ENCODE measurements around the gene USP40.

The USP40 gene

GRCh38 chr2:233451950-233452349, 114.6 kb downstream of the USP40 start:
- no peak overlapping the region for H3K4me3 ChIP-seq (ENCODE audit: low read length)
- H3K56ac ChIP-seq (ENCODE audit: low read length): no peak overlapping the region
- no peak overlapping the region for H2AK5ac ChIP-seq (ENCODE audit: low read length)
- H3K27me3 ChIP-seq (ENCODE audit: insufficient read depth, low read length, poor library complexity): no peaks in the 10 kb centered on the region
- peaks cover 2% of the 10 kb centered on the region for H3K36me3 ChIP-seq (ENCODE audit: control insufficient read depth, insufficient read depth, low read length)
- H2BK120ac ChIP-seq (ENCODE audit: low read depth, low read length): no peak overlapping the region
- no peaks in the 10 kb centered on the region for H3K79me2 ChIP-seq (ENCODE audit: control insufficient read depth, insufficient read depth, low read length)
- H4K5ac ChIP-seq (ENCODE audit: low read length): no peak overlapping the region
- no peak overlapping the region for H3K4ac ChIP-seq (ENCODE audit: low read depth, low read length)
- no peaks in the 10 kb centered on the region for H3K79me1 ChIP-seq (ENCODE audit: low read length)
- no peak overlapping the region for H2BK15ac ChIP-seq (replicated peaks; ENCODE audit: low read depth)
- H3K23ac ChIP-seq (ENCODE audit: low read length): no peak overlapping the region
- no peak overlapping the region for H3K9ac ChIP-seq (ENCODE audit: low read length)
- no peak overlapping the region for H3K4me2 ChIP-seq (ENCODE audit: low read length)
- H4K8ac ChIP-seq (ENCODE audit: low read depth, low read length): no peak overlapping the region
- WGBS (ENCODE audit: extremely low coverage, insufficient coverage, low lambda C conversion rate): no CpG with 5 or more reads among the region's 9 CpGs
- no peak for DNase-seq
- no peak overlapping the region for H3K27ac ChIP-seq (ENCODE audit: low read depth, low read length)
- no peak overlapping the region for H3K18ac ChIP-seq (ENCODE audit: low read length)
- H3K4me1 ChIP-seq (ENCODE audit: control insufficient read depth, low read depth, low read length): peaks cover 2% of the 10 kb centered on the region
- H2BK5ac ChIP-seq (ENCODE audit: low read length): no peak overlapping the region

- Histone ChIP-seq H3K79me2 (ENCODE audit: control insufficient read depth, insufficient read depth, low read length) (no peaks in the 10 kb centered on the region), H3K9ac (ENCODE audit: low read length) (no peak overlapping the region), H4K5ac (ENCODE audit: low read length) (no peak overlapping the region), H3K36me3 (ENCODE audit: control insufficient read depth, insufficient read depth, low read length) (peaks cover 2% of the 10 kb centered on the region), H3K4me2 (ENCODE audit: low read length) (no peak overlapping the region), H4K8ac (ENCODE audit: low read depth, low read length) (no peak overlapping the region), H2BK15ac (replicated peaks; ENCODE audit: low read depth) (no peak overlapping the region), H3K4ac (ENCODE audit: low read depth, low read length) (no peak overlapping the region), H3K27ac (ENCODE audit: low read depth, low read length) (no peak overlapping the region), H3K56ac (ENCODE audit: low read length) (no peak overlapping the region), H3K27me3 (ENCODE audit: insufficient read depth, low read length, poor library complexity) (no peaks in the 10 kb centered on the region), H3K4me3 (ENCODE audit: low read length) (no peak overlapping the region), H3K23ac (ENCODE audit: low read length) (no peak overlapping the region), H3K79me1 (ENCODE audit: low read length) (no peaks in the 10 kb centered on the region), H3K18ac (ENCODE audit: low read length) (no peak overlapping the region), H2BK120ac (ENCODE audit: low read depth, low read length) (no peak overlapping the region), H3K4me1 (ENCODE audit: control insufficient read depth, low read depth, low read length) (peaks cover 2% of the 10 kb centered on the region), H2AK5ac (ENCODE audit: low read length) (no peak overlapping the region), H2BK5ac (ENCODE audit: low read length) (no peak overlapping the region)
- DNase-seq: no peak
- WGBS (ENCODE audit: extremely low coverage, insufficient coverage, low lambda C conversion rate): no CpG with 5 or more reads among the region's 22 CpGs
Measured at GRCh38 chr2:233450864-233451575, 115.6 kb downstream of the USP40 start.

- Histone ChIP-seq H2BK5ac (ENCODE audit: low read length) (no peak overlapping the region), H3K79me2 (ENCODE audit: control insufficient read depth, insufficient read depth, low read length) (no peaks in the 10 kb centered on the region), H4K8ac (ENCODE audit: low read depth, low read length) (no peak overlapping the region), H3K36me3 (ENCODE audit: control insufficient read depth, insufficient read depth, low read length) (peaks cover 2% of the 10 kb centered on the region), H2BK120ac (ENCODE audit: low read depth, low read length) (no peak overlapping the region), H3K23ac (ENCODE audit: low read length) (no peak overlapping the region), H3K4me3 (ENCODE audit: low read length) (no peak overlapping the region), H2BK15ac (replicated peaks; ENCODE audit: low read depth) (no peak overlapping the region), H2AK5ac (ENCODE audit: low read length) (no peak overlapping the region), H3K9ac (ENCODE audit: low read length) (no peak overlapping the region), H3K4me2 (ENCODE audit: low read length) (no peak overlapping the region), H3K4me1 (ENCODE audit: control insufficient read depth, low read depth, low read length) (peaks cover 2% of the 10 kb centered on the region), H3K79me1 (ENCODE audit: low read length) (no peaks in the 10 kb centered on the region), H3K18ac (ENCODE audit: low read length) (no peak overlapping the region), H3K4ac (ENCODE audit: low read depth, low read length) (no peak overlapping the region), H3K27me3 (ENCODE audit: insufficient read depth, low read length, poor library complexity) (no peaks in the 10 kb centered on the region), H3K56ac (ENCODE audit: low read length) (no peak overlapping the region), H4K5ac (ENCODE audit: low read length) (no peak overlapping the region), H3K27ac (ENCODE audit: low read depth, low read length) (no peak overlapping the region)
- no CpG with 5 or more reads among the region's 33 CpGs for WGBS (ENCODE audit: extremely low coverage, insufficient coverage, low lambda C conversion rate)
- DNase-seq: no peak
Measured at GRCh38 chr2:233449921-233450863, 116.4 kb downstream of the USP40 start.

GRCh38 chr2:233449081-233449901, 117.3 kb downstream of the USP40 start:
- Histone ChIP-seq H3K4me1 (ENCODE audit: control insufficient read depth, low read depth, low read length) (peaks cover 2% of the 10 kb centered on the region), H3K27me3 (ENCODE audit: insufficient read depth, low read length, poor library complexity) (no peaks in the 10 kb centered on the region), H3K4me2 (ENCODE audit: low read length) (no peak overlapping the region), H2BK15ac (replicated peaks; ENCODE audit: low read depth) (no peak overlapping the region), H2BK5ac (ENCODE audit: low read length) (no peak overlapping the region), H3K56ac (ENCODE audit: low read length) (no peak overlapping the region), H4K8ac (ENCODE audit: low read depth, low read length) (no peak overlapping the region), H3K18ac (ENCODE audit: low read length) (no peak overlapping the region), H3K79me2 (ENCODE audit: control insufficient read depth, insufficient read depth, low read length) (no peaks in the 10 kb centered on the region), H2AK5ac (ENCODE audit: low read length) (no peak overlapping the region), H3K23ac (ENCODE audit: low read length) (no peak overlapping the region), H3K4ac (ENCODE audit: low read depth, low read length) (no peak overlapping the region), H3K36me3 (ENCODE audit: control insufficient read depth, insufficient read depth, low read length) (peaks cover 2% of the 10 kb centered on the region), H3K27ac (ENCODE audit: low read depth, low read length) (no peak overlapping the region), H2BK120ac (ENCODE audit: low read depth, low read length) (no peak overlapping the region), H3K4me3 (ENCODE audit: low read length) (no peak overlapping the region), H4K5ac (ENCODE audit: low read length) (no peak overlapping the region), H3K9ac (ENCODE audit: low read length) (peak overlapping the region; percentile 29), H3K79me1 (ENCODE audit: low read length) (no peaks in the 10 kb centered on the region)
- peak; percentile 78 for DNase-seq
- WGBS (ENCODE audit: extremely low coverage, insufficient coverage, low lambda C conversion rate): no CpG with 5 or more reads among the region's 31 CpGs

GRCh38 chr2:233448575-233448974, 118.0 kb downstream of the USP40 start:
- H3K4me3 ChIP-seq (ENCODE audit: low read length): no peak overlapping the region
- no CpG with 5 or more reads among the region's 4 CpGs for WGBS (ENCODE audit: extremely low coverage, insufficient coverage, low lambda C conversion rate)
- H3K79me2 ChIP-seq (ENCODE audit: control insufficient read depth, insufficient read depth, low read length): no peaks in the 10 kb centered on the region
- no peak overlapping the region for H2BK15ac ChIP-seq (replicated peaks; ENCODE audit: low read depth)
- no peak overlapping the region for H2BK5ac ChIP-seq (ENCODE audit: low read length)
- H3K79me1 ChIP-seq (ENCODE audit: low read length): no peaks in the 10 kb centered on the region
- H3K27ac ChIP-seq (ENCODE audit: low read depth, low read length): no peak overlapping the region
- H3K27me3 ChIP-seq (ENCODE audit: insufficient read depth, low read length, poor library complexity): no peaks in the 10 kb centered on the region
- no peak overlapping the region for H3K4me2 ChIP-seq (ENCODE audit: low read length)
- peak overlapping the region; percentile 29 for H3K9ac ChIP-seq (ENCODE audit: low read length)
- no peak overlapping the region for H2AK5ac ChIP-seq (ENCODE audit: low read length)
- H3K56ac ChIP-seq (ENCODE audit: low read length): no peak overlapping the region
- H4K8ac ChIP-seq (ENCODE audit: low read depth, low read length): no peak overlapping the region
- H2BK120ac ChIP-seq (ENCODE audit: low read depth, low read length): no peak overlapping the region
- no peak overlapping the region for H3K18ac ChIP-seq (ENCODE audit: low read length)
- no peak overlapping the region for H4K5ac ChIP-seq (ENCODE audit: low read length)
- peaks cover 2% of the 10 kb centered on the region for H3K36me3 ChIP-seq (ENCODE audit: control insufficient read depth, insufficient read depth, low read length)
- H3K4ac ChIP-seq (ENCODE audit: low read depth, low read length): no peak overlapping the region
- H3K4me1 ChIP-seq (ENCODE audit: control insufficient read depth, low read depth, low read length): peaks cover 2% of the 10 kb centered on the region
- DNase-seq: peak; percentile 63
- H3K23ac ChIP-seq (ENCODE audit: low read length): no peak overlapping the region

Data from mesendoderm (in vitro differentiated cells).